Smooth muscle cell (in vitro differentiated cells): ENCODE measurements around the gene RAPGEF4. TPM values are rescaled to one million over a fixed set of nuclear protein-coding genes. Genes with fewer than 3 reads are reported as not detected.

Experiments
- DNase-seq: peaks from one replicate; lab custom pipeline; 2025; ENCODE audit not compliant: unreplicated experiment; lab: John Stamatoyannopoulos, UW
- H2AFZ ChIP-seq: fragments of 200-600 bp; sonication (generic); 2 replicates; pipeline ENCODE4 v1.6.0; 2016; ENCODE audit warnings: antibody characterized with exemption, low read depth, mild to moderate bottlenecking
- H3F3A ChIP-seq: fragments of 200-600 bp; sonication (generic); 2 replicates; pipeline ENCODE4 v1.6.0; 2017; ENCODE audit warnings: antibody characterized with exemption, low read depth
- H3K27ac ChIP-seq: fragments of 200-600 bp; sonication (generic); 2 replicates; pipeline ENCODE4 v1.5.1; 2016; ENCODE audit warnings: low read depth, mild to moderate bottlenecking
- H3K27me3 ChIP-seq: fragments of 200-600 bp; sonication (generic); 2 replicates; pipeline ENCODE4 v1.6.1; 2016; ENCODE audit warnings: low read depth, mild to moderate bottlenecking
- H3K36me3 ChIP-seq: fragments of 200-600 bp; sonication (generic); 2 replicates; pipeline ENCODE4 v1.5.1; 2016; ENCODE audit warnings: low read depth
- H3K4me1 ChIP-seq: fragments of 200-600 bp; sonication (generic); 2 replicates; pipeline ENCODE4 v1.5.1; 2016; ENCODE audit warnings: low read depth
- H3K4me2 ChIP-seq: fragments of 200-600 bp; sonication (generic); 2 replicates; pipeline ENCODE4 v1.6.0; 2016; ENCODE audit warnings: mild to moderate bottlenecking
- H3K4me3 ChIP-seq: fragments of 200-600 bp; sonication (generic); 2 replicates; pipeline ENCODE4 v1.5.1; 2016; ENCODE audit warnings: mild to moderate bottlenecking
- H3K79me2 ChIP-seq: fragments of 200-600 bp; sonication (generic); 2 replicates; pipeline ENCODE4 v1.6.0; 2016; ENCODE audit warnings: low read depth, mild to moderate bottlenecking
- H3K9ac ChIP-seq: fragments of 200-600 bp; sonication (generic); 2 replicates; pipeline ENCODE4 v1.6.0; 2016; ENCODE audit warnings: low read depth
- H3K9me3 ChIP-seq: fragments of 200-600 bp; sonication (generic); replicated peaks from 2 replicates; pipeline ENCODE4 v1.5.1; 2016; ENCODE audit warnings: low read depth
- H4K20me1 ChIP-seq: fragments of 200-600 bp; sonication (generic); 2 replicates; pipeline ENCODE4 v1.6.0; 2016; ENCODE audit warnings: low read depth
- CTCF ChIP-seq: fragments of 200-600 bp; sonication (generic); IDR thresholded peaks from 2 replicates; pipeline ENCODE4 v1.5.1; 2017; ENCODE audit warnings: borderline replicate concordance, mild to moderate bottlenecking, antibody characterized with exemption; ENCODE audit not compliant: insufficient read depth, poor library complexity, severe bottlenecking
- WGBS: methylation state at CpG from one replicate; pipeline ENCODE4 v1.1.7; 2016; ENCODE audit warnings: low lambda C conversion rate; 5-methylcytosine and 5-hydroxymethylcytosine counted together
- polyA plus RNA-seq: library from polyadenylated mRNA; unstranded; fragments of >200 nt; fragmentation: Nextera tagmentation; extraction: Ambion mirVana; gene quantifications from 2 replicates; pipeline ENCODE4 v1.2.1, GENCODE V29; 2016
- total RNA-seq: library from RNA; depleted of rRNA; stranded (reverse); fragments of >200 nt; gene quantifications from 2 replicates; pipeline ENCODE4 v1.2.3, GENCODE V29; 2014

RAPGEF4 gene
- total and polyA plus RNA-seq, 2 experiments from 2014 or later = 0.35 to 2.7 TPM

- H3F3A ChIP-seq = peaks cover 8% of the 10 kb centered on the region
- no peak for TF ChIP-seq CTCF
- H4K20me1 ChIP-seq = no peaks in the 10 kb centered on the region
- H3K9me3 ChIP-seq = no peaks in the 10 kb centered on the region
- DNase-seq = no peak
- H3K4me1 ChIP-seq = peaks cover 4% of the 10 kb centered on the region
- no peaks in the 10 kb centered on the region for H3K36me3 ChIP-seq
- WGBS = 84% methylated on average over 13 of the region's 13 CpGs
- peak overlapping the region; percentile 79 for H3K27ac ChIP-seq
- H2AFZ ChIP-seq = no peak overlapping the region
- no peak overlapping the region for H3K9ac ChIP-seq
- H3K79me2 ChIP-seq = no peaks in the 10 kb centered on the region
- no peaks in the 10 kb centered on the region for H3K27me3 ChIP-seq
- H3K4me3 ChIP-seq = no peak overlapping the region
- peak overlapping the region; percentile 60 for H3K4me2 ChIP-seq
Observed at GRCh38 chr2:173043897-173044519, 308.4 kb downstream of the RAPGEF4 start.

- no peaks in the 10 kb centered on the region for H3K27me3 ChIP-seq
- H3K27ac ChIP-seq = peak overlapping the region; percentile 79
- no peaks in the 10 kb centered on the region for H3K36me3 ChIP-seq
- H3K9ac ChIP-seq = no peak overlapping the region
- H3K4me3 ChIP-seq = no peak overlapping the region
- peaks cover 9% of the 10 kb centered on the region for H3F3A ChIP-seq
- no peaks in the 10 kb centered on the region for H3K9me3 ChIP-seq
- H3K4me1 ChIP-seq = peaks cover 7% of the 10 kb centered on the region
- peak overlapping the region; percentile 26 for H2AFZ ChIP-seq
- H3K4me2 ChIP-seq = peak overlapping the region; percentile 60
- DNase-seq = no peak
- H4K20me1 ChIP-seq = no peaks in the 10 kb centered on the region
- 66% methylated on average over 10 of the region's 10 CpGs for WGBS
- no peaks in the 10 kb centered on the region for H3K79me2 ChIP-seq
- no peak for TF ChIP-seq CTCF
Observed at GRCh38 chr2:173044686-173045085, 309.0 kb downstream of the RAPGEF4 start.

GRCh38 chr2:173045181-173045580, 309.5 kb downstream of the RAPGEF4 start:
- H3K4me1 ChIP-seq = peaks cover 11% of the 10 kb centered on the region
- no peak for TF ChIP-seq CTCF
- no peaks in the 10 kb centered on the region for H3K36me3 ChIP-seq
- H3K27ac ChIP-seq = peak overlapping the region; percentile 79
- no peak overlapping the region for H3K9ac ChIP-seq
- H3F3A ChIP-seq = peaks cover 14% of the 10 kb centered on the region
- no peaks in the 10 kb centered on the region for H3K79me2 ChIP-seq
- H3K4me2 ChIP-seq = peak overlapping the region; percentile 60
- no peaks in the 10 kb centered on the region for H3K9me3 ChIP-seq
- 50% methylated on average over 2 of the region's 2 CpGs for WGBS
- no peak for DNase-seq
- no peak overlapping the region for H3K4me3 ChIP-seq
- H3K27me3 ChIP-seq = no peaks in the 10 kb centered on the region
- H2AFZ ChIP-seq = peak overlapping the region; percentile 26
- H4K20me1 ChIP-seq = no peaks in the 10 kb centered on the region

GRCh38 chr2:173048522-173048896, 312.9 kb downstream of the RAPGEF4 start:
- no peaks in the 10 kb centered on the region for H3K9me3 ChIP-seq
- no peaks in the 10 kb centered on the region for H3K79me2 ChIP-seq
- no peak overlapping the region for H2AFZ ChIP-seq
- DNase-seq = no peak
- H3K4me3 ChIP-seq = no peak overlapping the region
- peaks cover 22% of the 10 kb centered on the region for H3F3A ChIP-seq
- no peaks in the 10 kb centered on the region for H4K20me1 ChIP-seq
- WGBS = 57% methylated on average over 3 of the region's 3 CpGs
- H3K27ac ChIP-seq = peak overlapping the region; percentile 96
- peak overlapping the region; percentile 48 for H3K9ac ChIP-seq
- H3K4me1 ChIP-seq = peaks cover 11% of the 10 kb centered on the region
- H3K36me3 ChIP-seq = no peaks in the 10 kb centered on the region
- TF ChIP-seq CTCF = no peak
- peak overlapping the region; percentile 75 for H3K4me2 ChIP-seq
- no peaks in the 10 kb centered on the region for H3K27me3 ChIP-seq
